GM18907 (cell line): Measurements from ENCODE around the gene TC2N.
"Not testable (repeated sequence)": the region's sequence is repeated elsewhere in the genome, so short reads cannot be mapped to it uniquely, and the experiment has no call there.

ENCODE experiments used
- ATAC-seq: cut with Tn5 transposase; IDR thresholded peaks from one replicate; pipeline ENCODE4 v1.9.1; 2021; ENCODE audit warnings: mild to moderate bottlenecking, moderate library complexity; ENCODE audit not compliant: unreplicated experiment

The TC2N gene

DNA sequence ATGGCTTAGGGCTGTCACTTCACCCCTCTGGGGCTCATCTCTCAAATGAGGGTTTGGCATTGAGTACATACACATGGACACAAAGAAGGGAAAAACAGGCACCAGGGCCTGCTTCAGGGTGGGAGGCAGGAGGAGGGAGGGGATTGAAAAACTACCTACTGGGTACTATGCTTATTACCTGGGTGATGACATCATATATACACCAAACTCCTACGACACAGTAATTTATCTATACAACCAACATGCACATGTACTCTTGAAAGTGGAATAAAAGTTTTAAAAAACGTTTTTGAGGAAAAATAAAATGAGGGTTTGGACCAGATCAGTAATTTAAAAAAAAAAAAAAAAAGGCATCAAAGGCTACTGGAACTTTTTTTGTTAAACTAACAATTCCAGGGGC, 3.6 kb upstream of the TC2N start:
- no peak for ATAC-seq

DNA sequence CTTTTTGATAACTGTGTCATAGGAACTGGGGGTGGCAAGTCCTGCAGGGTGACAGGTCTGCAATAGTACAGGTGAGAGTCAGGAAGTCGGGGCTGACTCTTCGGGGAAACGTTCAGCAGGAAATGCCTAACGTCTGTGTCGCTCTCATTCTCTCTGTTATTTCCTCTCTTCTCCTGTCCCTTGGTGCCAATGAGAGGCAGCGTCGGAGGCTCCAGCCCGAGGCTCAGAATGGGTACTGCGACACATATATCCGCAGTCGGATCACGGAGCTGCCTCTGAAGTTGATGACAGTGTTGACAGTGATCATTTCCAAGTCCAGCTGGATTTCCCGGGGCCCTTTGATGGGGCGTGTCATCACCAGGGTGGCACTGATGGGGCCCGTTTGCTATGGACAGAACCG, 2.7 kb upstream of the TC2N start:
- ATAC-seq, result no peak

DNA sequence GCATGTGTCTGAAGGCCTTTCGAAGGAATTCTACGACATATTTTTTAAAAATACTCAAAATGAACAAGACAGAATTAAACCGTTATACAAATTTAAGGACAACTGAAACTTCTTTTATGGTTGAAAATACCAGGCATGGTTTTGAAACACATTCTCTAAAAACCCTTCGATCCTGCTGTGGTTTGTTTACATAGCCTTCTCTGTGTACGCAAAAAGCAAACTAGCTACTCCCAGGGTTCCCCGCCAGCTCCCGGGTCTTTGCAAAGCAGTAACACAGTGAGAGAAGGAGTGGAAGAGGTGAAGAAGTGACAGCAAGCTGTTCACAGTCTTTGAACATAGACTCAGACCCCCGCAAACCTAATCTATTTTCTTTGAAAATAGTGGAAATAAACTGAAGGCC, 2.2 kb upstream of the TC2N start:
- ATAC-seq, result no peak

- ATAC-seq, result no peak
These were observed 633 bp downstream of the TC2N start for GRCh38 chr14:91866511-91867295.

- ATAC-seq, result no peak
These were observed 1.3 kb downstream of the TC2N start for GRCh38 chr14:91866061-91866460.

GRCh38 chr14:91862417-91862816, 4.9 kb downstream of the TC2N start:
- ATAC-seq, result no peak

- no peak for ATAC-seq
These were observed 6.2 kb downstream of the TC2N start for GRCh38 chr14:91861091-91861490.

DNA sequence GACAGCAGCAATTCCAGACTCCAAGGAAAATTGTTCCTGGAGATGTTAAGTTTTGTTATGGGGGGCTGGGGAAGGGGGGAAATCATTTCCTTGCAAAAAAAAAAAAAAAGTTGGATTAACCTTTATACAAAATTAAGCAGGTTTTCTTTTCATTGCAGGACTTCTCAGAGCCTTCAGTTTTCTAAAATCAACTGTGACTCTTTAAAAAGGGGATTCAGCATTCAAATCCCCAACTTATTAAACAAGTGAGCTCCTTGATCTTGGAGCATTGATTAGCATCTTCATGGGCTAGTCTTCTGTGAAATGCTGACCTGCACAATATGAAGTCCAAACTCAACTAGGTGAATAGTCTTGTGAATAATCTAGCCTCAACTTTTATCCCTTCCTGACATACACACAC, 7.1 kb downstream of the TC2N start:
- ATAC-seq, result no peak

DNA sequence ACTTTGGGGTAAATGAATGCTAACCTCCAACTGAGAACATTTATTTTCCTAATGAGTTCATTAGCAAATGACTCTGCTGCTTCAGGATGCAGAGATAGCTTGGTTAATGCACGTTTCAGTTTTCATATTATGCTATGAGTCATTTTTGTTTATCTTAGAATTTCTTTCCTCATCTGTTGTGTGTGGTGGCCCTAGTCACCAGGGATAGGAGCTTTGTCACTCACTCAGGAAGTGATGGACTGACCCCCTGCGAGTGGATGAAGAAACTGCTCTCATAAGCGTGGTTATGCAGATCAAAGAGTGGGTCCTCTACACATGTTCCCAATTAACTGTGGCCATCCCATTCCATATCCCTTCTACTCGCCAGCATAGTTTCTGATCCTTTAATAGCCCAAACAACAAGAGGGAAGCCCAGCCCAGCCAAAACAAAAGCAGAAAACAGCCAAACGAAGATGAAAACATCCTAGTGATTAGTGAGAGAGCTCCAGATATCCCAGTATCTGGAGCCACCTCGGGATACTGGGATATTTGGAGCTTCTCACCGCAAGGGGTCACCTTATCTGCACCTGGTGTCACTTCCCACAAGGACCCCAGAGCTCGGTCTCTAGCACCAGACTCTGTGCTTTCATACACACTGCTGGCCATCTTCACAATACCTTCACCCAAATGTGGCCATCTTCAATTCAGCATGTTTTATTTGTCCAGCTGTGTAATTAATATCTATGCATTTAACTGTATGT, 8.6 kb downstream of the TC2N start:
- peak; percentile 89 for ATAC-seq

DNA sequence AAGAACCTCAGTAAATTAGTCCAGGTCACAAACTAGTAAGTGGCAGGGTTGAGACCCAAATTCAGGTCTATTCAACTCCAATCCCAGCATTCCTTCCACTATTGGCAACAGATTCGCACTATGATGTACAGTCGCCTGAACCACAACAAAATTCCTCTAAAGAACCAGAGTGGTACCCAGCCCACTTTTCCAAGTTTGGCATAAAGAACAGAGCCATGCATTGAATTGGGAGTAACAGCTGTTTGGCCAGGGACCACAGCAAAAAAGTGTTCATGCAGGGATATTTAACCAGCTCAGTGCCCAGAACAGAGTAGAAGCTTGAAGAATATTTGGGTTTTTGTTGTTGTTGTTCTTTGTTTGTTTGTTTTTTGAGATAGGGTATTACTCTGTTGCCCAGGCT, 9.7 kb downstream of the TC2N start:
- ATAC-seq, result no peak

- no peak for ATAC-seq
These were observed 12.9 kb downstream of the TC2N start for GRCh38 chr14:91854327-91854934.

- no peak for ATAC-seq
These were observed 15.8 kb downstream of the TC2N start for GRCh38 chr14:91851563-91851962.

GRCh38 chr14:91848504-91849001, 18.8 kb downstream of the TC2N start:
- no peak for ATAC-seq

DNA sequence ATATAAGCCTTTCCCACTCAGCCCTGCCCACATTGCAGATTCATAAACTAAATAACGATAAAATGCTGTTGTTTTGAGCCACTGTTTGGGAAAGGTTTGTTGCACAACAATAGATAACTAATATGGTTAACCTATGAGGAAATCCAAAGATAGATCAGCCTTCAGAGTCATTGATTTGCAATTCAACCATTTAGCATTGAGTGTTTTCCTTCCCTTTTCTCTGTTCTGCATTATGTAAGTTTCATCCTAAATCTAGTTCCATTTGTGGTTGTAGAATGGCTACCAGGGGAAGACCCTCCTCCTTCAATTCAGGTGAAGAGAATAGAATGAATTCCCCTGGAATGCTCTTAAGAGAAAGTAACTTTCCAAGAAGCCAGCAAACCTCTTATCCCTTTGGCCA, 19.6 kb downstream of the TC2N start:
- ATAC-seq, result no peak

DNA sequence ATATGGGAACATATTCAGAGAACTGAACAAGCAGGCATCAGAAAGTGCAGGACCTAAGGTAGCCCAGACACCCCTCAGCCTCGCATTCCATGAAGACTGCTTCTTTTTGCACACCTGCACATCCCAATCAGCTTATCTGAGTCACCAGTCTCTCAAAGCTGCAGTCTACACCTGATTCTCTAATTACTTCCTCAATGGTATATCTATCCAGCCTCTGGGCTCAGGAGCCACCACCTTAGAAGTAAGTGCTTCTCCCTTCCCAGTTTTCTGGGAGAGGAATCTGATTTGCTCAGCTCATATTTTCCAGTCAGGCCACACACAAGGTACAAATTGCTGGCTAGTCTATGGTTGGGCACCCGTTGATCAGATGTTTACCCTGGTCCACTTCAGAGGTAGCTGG, 21.7 kb downstream of the TC2N start:
- no peak for ATAC-seq

GRCh38 chr14:91845056-91845455, 22.3 kb downstream of the TC2N start:
- ATAC-seq, result not testable (repeated sequence)

GRCh38 chr14:91844029-91844428, 23.3 kb downstream of the TC2N start:
- ATAC-seq, result no peak

DNA sequence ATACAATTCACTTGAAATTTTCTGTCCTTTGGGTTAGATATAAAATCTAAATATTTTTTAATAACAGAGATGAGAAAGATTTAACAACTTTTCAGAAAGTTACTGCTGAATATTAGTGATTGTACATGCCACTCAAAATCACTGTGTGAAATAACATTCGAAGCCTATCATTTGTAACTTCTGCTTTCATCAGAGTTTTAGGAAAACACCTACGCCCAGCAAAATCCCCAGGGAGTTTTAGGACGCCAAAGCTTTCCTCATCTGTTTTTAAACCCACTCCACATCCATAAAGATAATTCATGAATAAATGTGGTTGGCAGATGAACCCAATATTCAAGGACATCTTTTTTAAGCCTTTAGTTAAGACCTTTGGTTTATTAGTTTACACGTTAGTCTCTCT, 23.9 kb downstream of the TC2N start:
- ATAC-seq, result no peak

DNA sequence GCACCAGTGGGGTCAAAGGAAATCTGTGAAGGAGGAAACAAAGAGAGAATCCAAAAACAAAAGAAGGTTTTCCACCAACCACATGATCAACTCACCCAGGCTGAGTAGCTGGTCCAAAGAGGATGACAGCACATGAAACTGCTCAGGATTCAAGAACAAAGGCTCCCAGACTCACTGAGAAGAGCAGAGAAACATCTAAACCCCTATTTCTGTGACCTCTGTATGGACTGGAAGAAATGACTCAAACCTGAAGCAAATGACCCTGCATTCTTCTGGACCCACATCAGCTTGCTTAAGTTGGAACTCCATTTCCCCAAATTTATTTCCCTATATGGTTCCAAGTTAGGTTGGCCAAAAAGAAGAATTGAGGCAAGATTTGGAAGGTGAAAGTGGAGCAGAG, 26.3 kb downstream of the TC2N start:
- ATAC-seq, result no peak

DNA sequence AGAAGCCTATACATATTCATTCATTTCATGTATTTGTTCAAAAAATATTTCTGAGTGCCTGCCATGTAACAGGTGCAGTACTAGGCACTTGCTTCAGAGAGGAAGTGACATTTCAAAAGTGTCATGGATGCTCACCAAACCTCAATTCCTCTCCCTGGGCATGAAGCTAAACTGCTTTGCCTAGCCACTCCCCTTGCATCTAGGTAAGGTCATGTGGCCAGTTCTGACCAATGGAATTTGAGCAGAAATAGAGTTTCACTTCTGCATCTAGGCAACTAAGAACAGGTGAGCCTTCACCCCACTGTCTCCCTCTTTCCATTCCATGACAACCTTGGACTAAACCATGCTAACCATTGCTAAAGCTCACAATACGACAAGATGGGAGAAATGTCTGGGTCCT, 27.6 kb downstream of the TC2N start:
- ATAC-seq, result no peak

- ATAC-seq, result no peak
These were observed 30.3 kb downstream of the TC2N start for GRCh38 chr14:91837076-91837475.
